Stomach smooth muscle (tissue), 2 donors: Measurements from ENCODE around the gene GATA5.

Experiments
- H3K27ac ChIP-seq: one replicate; pipeline ENCODE4 v1.7.0; 2013; ENCODE audit warnings: mild to moderate bottlenecking, low read length, inconsistent platforms
- H3K27me3 ChIP-seq, 2 donors: one replicate each; pipeline ENCODE4 v1.7.0; 2013; ENCODE audit warnings: low read length in 2 of 2; ENCODE audit not compliant: insufficient read depth in 2 of 2, control insufficient read depth in 1 of 2
- H3K36me3 ChIP-seq, 2 donors: one replicate each; pipeline ENCODE4 v1.7.0; 2013; ENCODE audit warnings: low read length in 2 of 2; ENCODE audit not compliant: control insufficient read depth in 2 of 2, insufficient read depth in 2 of 2
- H3K4me1 ChIP-seq: one replicate; pipeline ENCODE4 v1.7.0; 2013; ENCODE audit warnings: low read length; ENCODE audit not compliant: control insufficient read depth, insufficient read depth
- H3K4me3 ChIP-seq, 2 donors: one replicate each; pipeline ENCODE4 v1.7.0; 2013; ENCODE audit warnings: low read length in 2 of 2
- H3K9ac ChIP-seq, 2 donors: one replicate each; pipeline ENCODE4 v1.7.0; 2013; ENCODE audit warnings: low read length in 2 of 2, mild to moderate bottlenecking in 1 of 2
- H3K9me3 ChIP-seq, 2 donors: one replicate each; pipeline ENCODE4 v1.7.0; 2013; ENCODE audit warnings: low read length in 2 of 2; ENCODE audit not compliant: control insufficient read depth in 2 of 2
- donor health status: healthy.
- donor health status: Pancreatic carcinoma.

Gene GATA5

GRCh38 chr20:62461834-62462233, 14.0 kb downstream of the GATA5 start:
- peaks cover 4% of the 10 kb centered on the region for H3K4me1 ChIP-seq
- H3K4me3 ChIP-seq: no peak overlapping the region
- no peak overlapping the region for H3K27ac ChIP-seq
- peaks cover 0 to 3% of the 10 kb centered on the region in 2 donors for H3K27me3 ChIP-seq
- H3K9ac ChIP-seq: no peak overlapping the region
- no peaks in the 10 kb centered on the region for H3K9me3 ChIP-seq
- no peaks in the 10 kb centered on the region for H3K36me3 ChIP-seq

- no peak overlapping the region for H3K9ac ChIP-seq
- peaks cover 4% of the 10 kb centered on the region for H3K4me1 ChIP-seq
- H3K27me3 ChIP-seq: peaks cover 0 to 3% of the 10 kb centered on the region in 2 donors
- no peak overlapping the region for H3K27ac ChIP-seq
- no peak overlapping the region for H3K4me3 ChIP-seq
- H3K9me3 ChIP-seq: no peaks in the 10 kb centered on the region
- no peaks in the 10 kb centered on the region for H3K36me3 ChIP-seq
Measured at GRCh38 chr20:62461157-62461556, 14.6 kb downstream of the GATA5 start.

GRCh38 chr20:62460678-62461077, 15.1 kb downstream of the GATA5 start:
- Histone ChIP-seq H3K4me3 (no peak overlapping the region), H3K9me3 (no peaks in the 10 kb centered on the region), H3K4me1 (peaks cover 4% of the 10 kb centered on the region), H3K36me3 (no peaks in the 10 kb centered on the region), H3K9ac (no peak overlapping the region), H3K27ac (no peak overlapping the region), H3K27me3 (peaks cover 0 to 3% of the 10 kb centered on the region in 2 donors)

- Histone ChIP-seq H3K4me1 (peaks cover 4% of the 10 kb centered on the region), H3K27ac (no peak overlapping the region), H3K27me3 (peaks cover 0 to 3% of the 10 kb centered on the region in 2 donors), H3K9me3 (no peaks in the 10 kb centered on the region), H3K36me3 (no peaks in the 10 kb centered on the region), H3K9ac (no peak overlapping the region), H3K4me3 (no peak overlapping the region)
Measured at GRCh38 chr20:62459488-62459887, 16.3 kb downstream of the GATA5 start.

- no peaks in the 10 kb centered on the region for H3K9me3 ChIP-seq
- H3K9ac ChIP-seq: no peak overlapping the region
- H3K27ac ChIP-seq: no peak overlapping the region
- H3K4me3 ChIP-seq: no peak overlapping the region
- H3K36me3 ChIP-seq: no peaks in the 10 kb centered on the region
- peaks cover 4% of the 10 kb centered on the region for H3K4me1 ChIP-seq
- H3K27me3 ChIP-seq: peaks cover 0 to 7% of the 10 kb centered on the region in 2 donors
Measured at GRCh38 chr20:62458275-62459251, 17.2 kb downstream of the GATA5 start.

GRCh38 chr20:62457831-62458230, 18.0 kb downstream of the GATA5 start:
- Histone ChIP-seq H3K27me3 (peaks cover 4 to 7% of the 10 kb centered on the region in 2 donors), H3K27ac (no peak overlapping the region), H3K36me3 (no peaks in the 10 kb centered on the region), H3K9ac (no peak overlapping the region), H3K4me1 (peaks cover 4% of the 10 kb centered on the region), H3K9me3 (no peaks in the 10 kb centered on the region), H3K4me3 (no peak overlapping the region)

GRCh38 chr20:62457098-62457497, 18.7 kb downstream of the GATA5 start:
- Histone ChIP-seq H3K27me3 (peaks cover 7 to 11% of the 10 kb centered on the region in 2 donors), H3K36me3 (no peaks in the 10 kb centered on the region), H3K4me3 (no peak overlapping the region), H3K4me1 (peaks cover 4% of the 10 kb centered on the region), H3K9ac (no peak overlapping the region), H3K9me3 (no peaks in the 10 kb centered on the region), H3K27ac (no peak overlapping the region)

- peaks cover 2% of the 10 kb centered on the region for H3K4me1 ChIP-seq
- no peaks in the 10 kb centered on the region for H3K9me3 ChIP-seq
- no peak overlapping the region for H3K4me3 ChIP-seq
- H3K27me3 ChIP-seq: peaks cover 7 to 12% of the 10 kb centered on the region in 2 donors
- no peak overlapping the region for H3K27ac ChIP-seq
- H3K9ac ChIP-seq: no peak overlapping the region
- H3K36me3 ChIP-seq: no peaks in the 10 kb centered on the region
Measured at GRCh38 chr20:62455929-62456328, 19.9 kb downstream of the GATA5 start.

GRCh38 chr20:62454904-62455636, 20.7 kb downstream of the GATA5 start:
- Histone ChIP-seq H3K4me3 (no peak overlapping the region), H3K36me3 (no peaks in the 10 kb centered on the region), H3K27me3 (peaks cover 9 to 12% of the 10 kb centered on the region in 2 donors), H3K27ac (no peak overlapping the region), H3K4me1 (no peaks in the 10 kb centered on the region), H3K9me3 (no peaks in the 10 kb centered on the region), H3K9ac (no peak overlapping the region)

- Histone ChIP-seq H3K4me1 (no peaks in the 10 kb centered on the region), H3K27me3 (peaks cover 8 to 12% of the 10 kb centered on the region in 2 donors), H3K36me3 (no peaks in the 10 kb centered on the region), H3K4me3 (no peak overlapping the region), H3K9me3 (no peaks in the 10 kb centered on the region), H3K27ac (no peak overlapping the region), H3K9ac (no peak overlapping the region)
Measured at GRCh38 chr20:62453186-62453808, 22.5 kb downstream of the GATA5 start.
